ENCODE measurements around the gene LRP6.

- TF ChIP-seq CTCF (conservative IDR thresholded peaks at IDR 0.05; ENCODE audit: low read depth in 2 of 2), result no peak
- TF ChIP-seq ZNF114 (CRISPR knock-in tag; IDR thresholded peaks at IDR 0.05), result no peak
- TF ChIP-seq REST (IDR thresholded peaks at IDR 0.05; ENCODE audit: unreplicated experiment), result no peak
These were observed 19.3 kb downstream of the LRP6 start for GRCh38 chr12:12247584-12247983.
